ENCODE data around the gene ZNG1A. TPM values are rescaled to one million over a fixed set of nuclear protein-coding genes. Genes with fewer than 3 reads are reported as not detected.
"Not testable (repeated sequence)": the region's sequence is repeated elsewhere in the genome, so short reads cannot be mapped to it uniquely, and the experiment has no call there.

ZNG1A gene
- total RNA-seq, 4 donors from 2014 or later = 23.3 to 45.3 (median 40.6) TPM

- H3K27ac ChIP-seq; H3K9me3 ChIP-seq; H3K4me1 ChIP-seq; DNase-seq; H3K36me3 ChIP-seq; intact Hi-C loops (cut with DNase I; ENCODE audit: low total_unique reads); H3K4me3 ChIP-seq; H3K27me3 ChIP-seq: not testable (repeated sequence)
Observed at GRCh38 chr9:139880-140279, 39.0 kb downstream of the ZNG1A start.

- Histone ChIP-seq H3K4me1 (peaks cover 0 to 11% of the 10 kb centered on the region in 2 donors), H3K27me3 (peaks cover 16 to 26% of the 10 kb centered on the region in 2 donors)
- intact Hi-C loops (cut with DNase I; ENCODE audit: low total_unique reads); H3K9me3 ChIP-seq; H3K36me3 ChIP-seq; H3K4me3 ChIP-seq; H3K27ac ChIP-seq; DNase-seq: not testable (repeated sequence)
Observed at GRCh38 chr9:117995-118467, 60.8 kb downstream of the ZNG1A start, which contains the start of gene FOXD4. TSS of gene FOXD4 (minus strand) at chr9:118417. CDS start at chr9:118119, 298 bp downstream.

- H3K9me3 ChIP-seq; H3K4me3 ChIP-seq; DNase-seq; H3K36me3 ChIP-seq; intact Hi-C loops (cut with DNase I; ENCODE audit: low total_unique reads); H3K27ac ChIP-seq: not testable (repeated sequence)
- H3K4me1 ChIP-seq = peaks cover 0 to 11% of the 10 kb centered on the region in 2 donors
- H3K27me3 ChIP-seq = peaks cover 16 to 32% of the 10 kb centered on the region in 2 donors
Observed at GRCh38 chr9:117144-117994, 61.5 kb downstream of the ZNG1A start.

- H3K27ac ChIP-seq; H3K36me3 ChIP-seq; DNase-seq; H3K9me3 ChIP-seq; intact Hi-C loops (cut with DNase I; ENCODE audit: low total_unique reads); H3K4me3 ChIP-seq: not testable (repeated sequence)
- Histone ChIP-seq H3K27me3 (peaks cover 16 to 33% of the 10 kb centered on the region in 2 donors), H3K4me1 (peaks cover 0 to 11% of the 10 kb centered on the region in 2 donors)
Observed at GRCh38 chr9:116239-117077, 62.4 kb downstream of the ZNG1A start.

- DNase-seq; H3K36me3 ChIP-seq; intact Hi-C loops (cut with DNase I; ENCODE audit: low total_unique reads); H3K9me3 ChIP-seq; H3K27ac ChIP-seq; H3K4me3 ChIP-seq: not testable (repeated sequence)
- Histone ChIP-seq H3K27me3 (peaks cover 16 to 33% of the 10 kb centered on the region in 2 donors), H3K4me1 (peaks cover 0 to 11% of the 10 kb centered on the region in 2 donors)
Observed at GRCh38 chr9:115118-115451, 63.8 kb downstream of the ZNG1A start.

GRCh38 chr9:114267-115117, 64.4 kb downstream of the ZNG1A start:
- H3K27me3 ChIP-seq = peaks cover 16 to 33% of the 10 kb centered on the region in 2 donors
- H3K9me3 ChIP-seq = not testable (repeated sequence)

GRCh38 chr9:113468-114266, 65.2 kb downstream of the ZNG1A start:
- peak overlapping the region in 1 of 2 donors; percentile 35 for H3K4me3 ChIP-seq
- DNase-seq; H3K36me3 ChIP-seq; intact Hi-C loops (cut with DNase I; ENCODE audit: low total_unique reads); H3K9me3 ChIP-seq; H3K27ac ChIP-seq: not testable (repeated sequence)
- H3K27me3 ChIP-seq = peaks cover 16 to 33% of the 10 kb centered on the region in 2 donors
- peaks cover 0 to 11% of the 10 kb centered on the region in 2 donors for H3K4me1 ChIP-seq

More at GRCh38 chr9:114267-115117, 64.4 kb downstream of the ZNG1A start:
- intact Hi-C loops (cut with DNase I; ENCODE audit: low total_unique reads); H3K27ac ChIP-seq; H3K36me3 ChIP-seq; DNase-seq: not testable (repeated sequence)
- H3K4me3 ChIP-seq = peak overlapping the region in 1 of 2 donors; percentile 35
- H3K4me1 ChIP-seq = peaks cover 0 to 11% of the 10 kb centered on the region in 2 donors

- intact Hi-C loops (cut with DNase I; ENCODE audit: low total_unique reads); H3K36me3 ChIP-seq; H3K4me3 ChIP-seq; DNase-seq; H3K9me3 ChIP-seq; H3K27ac ChIP-seq: not testable (repeated sequence)
- peaks cover 16 to 33% of the 10 kb centered on the region in 2 donors for H3K27me3 ChIP-seq
- H3K4me1 ChIP-seq = peaks cover 0 to 11% of the 10 kb centered on the region in 2 donors
Observed at GRCh38 chr9:112589-113467, 66.0 kb downstream of the ZNG1A start.

- H3K9me3 ChIP-seq; H3K27ac ChIP-seq; H3K4me3 ChIP-seq; DNase-seq; intact Hi-C loops (cut with DNase I; ENCODE audit: low total_unique reads); H3K36me3 ChIP-seq: not testable (repeated sequence)
- Histone ChIP-seq H3K4me1 (peaks cover 0 to 11% of the 10 kb centered on the region in 2 donors), H3K27me3 (peaks cover 10 to 21% of the 10 kb centered on the region in 2 donors)
Observed at GRCh38 chr9:110672-111071, 68.2 kb downstream of the ZNG1A start.

- H3K4me3 ChIP-seq; intact Hi-C loops (cut with DNase I; ENCODE audit: low total_unique reads); H3K9me3 ChIP-seq; H3K4me1 ChIP-seq; H3K27ac ChIP-seq; H3K36me3 ChIP-seq; DNase-seq: not testable (repeated sequence)
- peaks cover 3 to 14% of the 10 kb centered on the region in 2 donors for H3K27me3 ChIP-seq
Observed at GRCh38 chr9:109540-109939, 69.3 kb downstream of the ZNG1A start.

Measured in uterus (tissue), 4 donors.